ENCODE measurements around the gene FLT4. TPM values are rescaled to one million over a fixed set of nuclear protein-coding genes. Genes with fewer than 3 reads are reported as not detected.

FLT4 gene
- polyA plus RNA-seq, 1 donor from 2014 or later, result 0.04 TPM

DNA sequence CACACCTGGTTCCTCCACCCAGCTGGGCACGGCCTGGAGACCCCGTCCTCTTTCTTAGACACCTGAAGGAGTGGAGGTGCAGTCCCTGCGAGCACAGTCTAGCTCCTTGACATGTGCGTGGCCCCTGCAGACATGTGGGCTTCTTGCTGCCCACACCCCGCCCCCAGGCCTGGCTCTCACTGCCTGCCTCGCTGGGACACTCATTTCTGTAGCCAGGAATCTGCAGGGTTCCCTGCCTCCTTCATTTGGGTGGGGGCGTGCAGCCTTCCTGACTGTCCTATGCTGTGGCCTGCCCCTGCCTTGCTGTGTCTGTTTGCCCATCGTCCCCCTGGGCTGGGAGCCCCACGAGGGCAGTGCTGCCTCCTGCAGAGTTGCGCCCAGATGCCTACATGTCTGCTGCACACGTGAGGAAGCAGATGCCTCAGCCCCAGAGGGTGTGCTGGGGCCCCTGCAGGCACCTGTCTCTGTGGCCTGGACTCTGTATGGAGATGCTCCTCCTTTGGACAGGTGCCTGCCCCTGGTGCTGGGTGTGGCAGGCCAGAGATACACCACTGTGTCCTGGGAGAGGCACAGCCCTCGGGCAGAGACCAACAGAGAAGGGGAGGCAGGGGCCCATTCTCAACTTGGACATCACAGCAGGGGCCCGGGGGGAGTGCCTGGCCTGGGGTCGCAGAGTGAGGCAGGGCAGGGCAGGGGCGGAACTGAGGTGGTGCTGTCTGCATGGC lies 22.6 kb downstream of the FLT4 start:
- Histone ChIP-seq H3K27me3 (ENCODE audit: insufficient read depth, low read depth, low read length) (no peaks in the 10 kb centered on the region), H3F3A (ENCODE audit: insufficient read depth, low read length, poor library complexity, severe bottlenecking) (no peaks in the 10 kb centered on the region), H2AFZ (ENCODE audit: low read depth, low read length) (no peak overlapping the region), H3K27ac (ENCODE audit: low read length) (no peak overlapping the region), H3K4me3 (ENCODE audit: low read length) (no peak overlapping the region), H3K9ac (ENCODE audit: low read length) (no peak overlapping the region), H3K36me3 (ENCODE audit: insufficient read depth, low read length) (no peaks in the 10 kb centered on the region), H3K9me3 (ENCODE audit: low read length) (no peaks in the 10 kb centered on the region), H3K9me2 (ENCODE audit: insufficient read depth, low read length) (no peaks in the 10 kb centered on the region), H3K4me2 (ENCODE audit: low read length) (no peak overlapping the region), H4K20me1 (ENCODE audit: insufficient read depth) (no peaks in the 10 kb centered on the region), H3K79me2 (replicated peaks; ENCODE audit: insufficient read depth, low read length) (no peaks in the 10 kb centered on the region)
- TF ChIP-seq TAF1 (IDR thresholded peaks at IDR 0.05; ENCODE audit: low read depth), result no peak

DNA sequence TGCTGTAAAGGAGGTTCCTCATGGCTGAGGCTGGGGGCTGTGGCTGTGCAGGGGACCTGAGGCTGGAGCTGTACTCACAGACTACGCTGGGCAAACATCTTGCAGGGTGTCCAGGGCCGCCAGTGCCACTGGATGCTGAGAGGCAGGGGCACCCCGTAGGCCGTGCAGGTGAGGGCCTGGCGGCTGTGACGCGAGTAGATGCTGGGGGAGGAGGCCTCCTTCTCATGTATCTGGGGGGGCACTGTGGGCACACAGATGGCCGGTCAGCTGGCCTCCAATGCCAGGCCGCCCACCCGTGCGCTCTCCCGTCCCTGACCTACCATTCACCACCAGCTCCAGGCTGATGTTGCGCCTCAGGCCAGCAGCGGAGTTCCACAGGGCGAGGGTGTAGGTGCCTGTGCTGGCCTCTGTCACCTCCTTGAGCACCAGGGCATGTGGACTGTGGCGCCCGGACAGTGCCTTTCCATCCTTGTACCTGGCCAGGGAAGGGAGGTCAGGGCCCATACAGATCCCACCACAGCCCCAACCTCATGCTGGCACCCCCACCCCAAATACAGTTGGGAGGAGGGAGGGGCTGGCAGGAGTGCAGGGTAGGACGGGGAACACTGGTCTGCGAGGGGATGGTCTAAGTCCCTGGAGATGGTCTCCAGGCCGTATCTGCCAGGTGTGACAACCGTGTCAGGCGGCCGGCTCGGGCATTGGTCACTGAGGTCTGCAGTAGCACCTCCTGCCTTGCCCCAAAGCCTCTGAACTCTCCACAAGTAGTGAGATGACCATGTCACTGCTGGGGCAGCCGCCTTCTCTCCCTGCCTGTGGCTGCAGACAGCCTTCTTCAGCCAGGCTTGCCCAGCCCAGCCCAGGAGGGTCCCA lies 23.4 kb downstream of the FLT4 start:
- H3K9me3 ChIP-seq (ENCODE audit: low read length), result no peaks in the 10 kb centered on the region
- no peak overlapping the region for H3K9ac ChIP-seq (ENCODE audit: low read length)
- no peaks in the 10 kb centered on the region for H3K9me2 ChIP-seq (ENCODE audit: insufficient read depth, low read length)
- H3K4me3 ChIP-seq (ENCODE audit: low read length), result no peak overlapping the region
- TF ChIP-seq POLR2AphosphoS5 (IDR thresholded peaks at IDR 0.05) (no peak), EZH2 (IDR thresholded peaks at IDR 0.05; ENCODE audit: borderline replicate concordance, insufficient read depth, low read length, poor library complexity, severe bottlenecking) (no peak), TAF1 (IDR thresholded peaks at IDR 0.05; ENCODE audit: low read depth) (no peak), RAD21 (conservative IDR thresholded peaks at IDR 0.05) (no peak), MXI1 (conservative IDR thresholded peaks at IDR 0.05; ENCODE audit: poor library complexity, severe bottlenecking) (no peak), EP300 (conservative IDR thresholded peaks at IDR 0.05; ENCODE audit: poor library complexity, severe bottlenecking) (no peak)
- TF ChIP-seq, protein P1, sequence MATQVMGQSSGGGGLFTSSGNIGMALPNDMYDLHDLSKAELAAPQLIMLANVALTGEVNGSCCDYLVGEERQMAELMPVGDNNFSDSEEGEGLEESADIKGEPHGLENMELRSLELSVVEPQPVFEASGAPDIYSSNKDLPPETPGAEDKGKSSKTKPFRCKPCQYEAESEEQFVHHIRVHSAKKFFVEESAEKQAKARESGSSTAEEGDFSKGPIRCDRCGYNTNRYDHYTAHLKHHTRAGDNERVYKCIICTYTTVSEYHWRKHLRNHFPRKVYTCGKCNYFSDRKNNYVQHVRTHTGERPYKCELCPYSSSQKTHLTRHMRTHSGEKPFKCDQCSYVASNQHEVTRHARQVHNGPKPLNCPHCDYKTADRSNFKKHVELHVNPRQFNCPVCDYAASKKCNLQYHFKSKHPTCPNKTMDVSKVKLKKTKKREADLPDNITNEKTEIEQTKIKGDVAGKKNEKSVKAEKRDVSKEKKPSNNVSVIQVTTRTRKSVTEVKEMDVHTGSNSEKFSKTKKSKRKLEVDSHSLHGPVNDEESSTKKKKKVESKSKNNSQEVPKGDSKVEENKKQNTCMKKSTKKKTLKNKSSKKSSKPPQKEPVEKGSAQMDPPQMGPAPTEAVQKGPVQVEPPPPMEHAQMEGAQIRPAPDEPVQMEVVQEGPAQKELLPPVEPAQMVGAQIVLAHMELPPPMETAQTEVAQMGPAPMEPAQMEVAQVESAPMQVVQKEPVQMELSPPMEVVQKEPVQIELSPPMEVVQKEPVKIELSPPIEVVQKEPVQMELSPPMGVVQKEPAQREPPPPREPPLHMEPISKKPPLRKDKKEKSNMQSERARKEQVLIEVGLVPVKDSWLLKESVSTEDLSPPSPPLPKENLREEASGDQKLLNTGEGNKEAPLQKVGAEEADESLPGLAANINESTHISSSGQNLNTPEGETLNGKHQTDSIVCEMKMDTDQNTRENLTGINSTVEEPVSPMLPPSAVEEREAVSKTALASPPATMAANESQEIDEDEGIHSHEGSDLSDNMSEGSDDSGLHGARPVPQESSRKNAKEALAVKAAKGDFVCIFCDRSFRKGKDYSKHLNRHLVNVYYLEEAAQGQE (IDR thresholded peaks at IDR 0.05; ENCODE audit: borderline replicate concordance), result no peak
- TF ChIP-seq, protein P2, sequence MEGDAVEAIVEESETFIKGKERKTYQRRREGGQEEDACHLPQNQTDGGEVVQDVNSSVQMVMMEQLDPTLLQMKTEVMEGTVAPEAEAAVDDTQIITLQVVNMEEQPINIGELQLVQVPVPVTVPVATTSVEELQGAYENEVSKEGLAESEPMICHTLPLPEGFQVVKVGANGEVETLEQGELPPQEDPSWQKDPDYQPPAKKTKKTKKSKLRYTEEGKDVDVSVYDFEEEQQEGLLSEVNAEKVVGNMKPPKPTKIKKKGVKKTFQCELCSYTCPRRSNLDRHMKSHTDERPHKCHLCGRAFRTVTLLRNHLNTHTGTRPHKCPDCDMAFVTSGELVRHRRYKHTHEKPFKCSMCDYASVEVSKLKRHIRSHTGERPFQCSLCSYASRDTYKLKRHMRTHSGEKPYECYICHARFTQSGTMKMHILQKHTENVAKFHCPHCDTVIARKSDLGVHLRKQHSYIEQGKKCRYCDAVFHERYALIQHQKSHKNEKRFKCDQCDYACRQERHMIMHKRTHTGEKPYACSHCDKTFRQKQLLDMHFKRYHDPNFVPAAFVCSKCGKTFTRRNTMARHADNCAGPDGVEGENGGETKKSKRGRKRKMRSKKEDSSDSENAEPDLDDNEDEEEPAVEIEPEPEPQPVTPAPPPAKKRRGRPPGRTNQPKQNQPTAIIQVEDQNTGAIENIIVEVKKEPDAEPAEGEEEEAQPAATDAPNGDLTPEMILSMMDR (IDR thresholded peaks at IDR 0.05; ENCODE audit: poor library complexity, severe bottlenecking), result no peak
- no peak overlapping the region for H2AFZ ChIP-seq (ENCODE audit: low read depth, low read length)
- H3F3A ChIP-seq (ENCODE audit: insufficient read depth, low read length, poor library complexity, severe bottlenecking), result no peaks in the 10 kb centered on the region
- no peaks in the 10 kb centered on the region for H3K27me3 ChIP-seq (ENCODE audit: insufficient read depth, low read depth, low read length)
- no peak overlapping the region for H3K27ac ChIP-seq (ENCODE audit: low read length)
- no peak overlapping the region for H3K4me2 ChIP-seq (ENCODE audit: low read length)
- H4K20me1 ChIP-seq (ENCODE audit: insufficient read depth), result no peaks in the 10 kb centered on the region
- H3K36me3 ChIP-seq (ENCODE audit: insufficient read depth, low read length), result no peaks in the 10 kb centered on the region
- no peaks in the 10 kb centered on the region for H3K79me2 ChIP-seq (replicated peaks; ENCODE audit: insufficient read depth, low read length)
